Measurements from ENCODE around the gene KMT2B. TPM values are rescaled to one million over a fixed set of nuclear protein-coding genes. Genes with fewer than 3 reads are reported as not detected.
A peak's percentile ranks its signal among the peaks of the same experiment; 100 is the strongest.

The KMT2B gene
- total RNA-seq, 1 donor from 2014 or later = 65.2 TPM

GRCh38 chr19:35777086-35777841 is 59.5 kb downstream of the KMT2B start:
- intact Hi-C loops (cut with micrococcal nuclease) = no loop called here
- Mint-ChIP-seq H3K36me3 (ENCODE audit: low read depth) (peaks cover 2% of the 10 kb centered on the region), H3K27ac (peak overlapping the region; percentile 8), H3K9me3 (no peaks in the 10 kb centered on the region), H3K4me3 (peak overlapping the region; percentile 85), H3K27me3 (ENCODE audit: insufficient read depth) (no peaks in the 10 kb centered on the region), H3K4me1 (ENCODE audit: low read depth) (peaks cover 29% of the 10 kb centered on the region)
- no peak for DNase-seq (ENCODE audit: low spot score)

DNA sequence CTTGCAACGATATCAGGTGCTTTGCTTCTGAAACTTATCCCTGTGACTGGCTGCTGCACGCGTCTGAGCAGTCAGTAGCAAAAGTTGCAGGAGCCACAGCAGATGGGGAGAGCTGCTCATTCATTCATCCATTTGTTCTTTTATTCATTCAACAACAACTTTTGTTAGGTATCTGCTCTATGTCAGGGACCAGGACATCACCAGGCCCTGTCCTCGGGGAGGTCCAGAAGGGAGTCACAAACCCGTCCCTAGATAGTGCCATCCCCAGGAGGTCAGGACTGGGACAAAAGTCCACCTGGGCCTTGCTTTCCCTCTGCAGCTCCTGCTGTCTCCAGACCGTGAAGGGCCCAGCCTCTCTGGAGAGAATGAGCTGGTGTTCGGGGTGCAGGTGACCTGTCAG is 60.2 kb downstream of the KMT2B start:
- DNase-seq (ENCODE audit: low spot score) = no peak
- peaks cover 2% of the 10 kb centered on the region for H3K36me3 Mint-ChIP-seq (ENCODE audit: low read depth)
- peak overlapping the region; percentile 54 for H3K4me3 Mint-ChIP-seq
- H3K9me3 Mint-ChIP-seq = no peaks in the 10 kb centered on the region
- no peak overlapping the region for H3K27ac Mint-ChIP-seq
- H3K27me3 Mint-ChIP-seq (ENCODE audit: insufficient read depth) = no peaks in the 10 kb centered on the region
- H3K4me1 Mint-ChIP-seq (ENCODE audit: low read depth) = peaks cover 29% of the 10 kb centered on the region
- intact Hi-C loops (cut with micrococcal nuclease) = no loop called here

GRCh38 chr19:35779033-35779432 is 61.2 kb downstream of the KMT2B start:
- no peak overlapping the region for H3K27ac Mint-ChIP-seq
- intact Hi-C loops (cut with micrococcal nuclease) = no loop called here
- H3K27me3 Mint-ChIP-seq (ENCODE audit: insufficient read depth) = no peaks in the 10 kb centered on the region
- no peak overlapping the region for H3K4me3 Mint-ChIP-seq
- H3K9me3 Mint-ChIP-seq = no peaks in the 10 kb centered on the region
- H3K4me1 Mint-ChIP-seq (ENCODE audit: low read depth) = peaks cover 29% of the 10 kb centered on the region
- no peak for DNase-seq (ENCODE audit: low spot score)
- H3K36me3 Mint-ChIP-seq (ENCODE audit: low read depth) = peaks cover 7% of the 10 kb centered on the region

GRCh38 chr19:35780058-35780457 is 62.3 kb downstream of the KMT2B start:
- intact Hi-C loops (cut with micrococcal nuclease) = no loop called here
- no peak overlapping the region for H3K4me3 Mint-ChIP-seq
- H3K27ac Mint-ChIP-seq = no peak overlapping the region
- no peak for DNase-seq (ENCODE audit: low spot score)
- H3K27me3 Mint-ChIP-seq (ENCODE audit: insufficient read depth) = no peaks in the 10 kb centered on the region
- no peaks in the 10 kb centered on the region for H3K9me3 Mint-ChIP-seq
- peaks cover 19% of the 10 kb centered on the region for H3K4me1 Mint-ChIP-seq (ENCODE audit: low read depth)
- H3K36me3 Mint-ChIP-seq (ENCODE audit: low read depth) = peaks cover 7% of the 10 kb centered on the region

DNA sequence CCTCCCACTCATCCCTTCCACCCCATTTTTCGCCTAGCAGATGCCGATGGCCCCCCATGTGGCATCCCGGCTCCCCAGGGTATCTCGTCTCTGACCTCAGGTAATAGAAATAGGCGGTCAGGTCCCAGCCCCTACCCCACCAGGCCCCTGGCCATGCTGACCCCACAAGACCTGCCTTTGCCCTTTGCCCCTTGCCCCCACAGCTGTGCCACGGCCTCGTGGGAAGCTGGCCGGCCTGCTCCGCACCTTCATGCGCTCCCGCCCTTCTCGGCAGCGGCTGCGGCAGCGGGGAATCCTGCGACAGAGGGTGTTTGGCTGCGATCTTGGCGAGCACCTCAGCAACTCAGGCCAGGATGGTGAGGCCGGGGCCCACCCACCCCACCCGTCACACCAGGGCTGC is 62.9 kb downstream of the KMT2B start:
- intact Hi-C loops (cut with micrococcal nuclease) = no loop called here
- Mint-ChIP-seq H3K36me3 (ENCODE audit: low read depth) (peaks cover 7% of the 10 kb centered on the region), H3K9me3 (no peaks in the 10 kb centered on the region), H3K4me3 (no peak overlapping the region), H3K27ac (no peak overlapping the region), H3K4me1 (ENCODE audit: low read depth) (peaks cover 19% of the 10 kb centered on the region), H3K27me3 (ENCODE audit: insufficient read depth) (no peaks in the 10 kb centered on the region)
- DNase-seq (ENCODE audit: low spot score) = no peak

- no peak overlapping the region for H3K4me3 Mint-ChIP-seq
- peaks cover 11% of the 10 kb centered on the region for H3K4me1 Mint-ChIP-seq (ENCODE audit: low read depth)
- DNase-seq (ENCODE audit: low spot score) = no peak
- no peaks in the 10 kb centered on the region for H3K27me3 Mint-ChIP-seq (ENCODE audit: insufficient read depth)
- no peak overlapping the region for H3K27ac Mint-ChIP-seq
- intact Hi-C loops (cut with micrococcal nuclease) = no loop called here
- no peaks in the 10 kb centered on the region for H3K9me3 Mint-ChIP-seq
- H3K36me3 Mint-ChIP-seq (ENCODE audit: low read depth) = peaks cover 9% of the 10 kb centered on the region
Observed at GRCh38 chr19:35781650-35782049, 63.8 kb downstream of the KMT2B start.

DNA sequence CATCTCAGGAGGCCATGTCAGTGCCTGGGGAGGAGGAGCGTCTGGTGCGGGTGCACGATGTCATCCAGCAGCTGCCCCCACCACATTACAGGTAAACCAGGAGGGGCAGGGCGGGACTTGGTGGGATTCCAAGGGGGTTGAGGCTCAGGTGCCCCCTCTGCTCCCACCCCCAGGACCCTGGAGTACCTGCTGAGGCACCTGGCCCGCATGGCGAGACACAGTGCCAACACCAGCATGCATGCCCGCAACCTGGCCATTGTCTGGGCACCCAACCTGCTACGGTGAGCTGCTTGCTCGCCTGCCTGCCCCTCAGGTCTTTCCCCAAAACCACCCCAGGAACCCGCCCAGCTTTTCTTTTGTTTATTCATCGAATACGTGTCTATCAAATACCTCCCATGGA is 64.8 kb downstream of the KMT2B start:
- H3K27ac Mint-ChIP-seq = no peak overlapping the region
- DNase-seq (ENCODE audit: low spot score) = no peak
- H3K4me1 Mint-ChIP-seq (ENCODE audit: low read depth) = peaks cover 4% of the 10 kb centered on the region
- intact Hi-C loops (cut with micrococcal nuclease) = no loop called here
- no peak overlapping the region for H3K4me3 Mint-ChIP-seq
- H3K36me3 Mint-ChIP-seq (ENCODE audit: low read depth) = peaks cover 9% of the 10 kb centered on the region
- H3K9me3 Mint-ChIP-seq = no peaks in the 10 kb centered on the region
- no peaks in the 10 kb centered on the region for H3K27me3 Mint-ChIP-seq (ENCODE audit: insufficient read depth)

GRCh38 chr19:35783469-35784434 is 65.9 kb downstream of the KMT2B start:
- intact Hi-C loops (cut with micrococcal nuclease) = no loop called here
- H3K27ac Mint-ChIP-seq = no peak overlapping the region
- DNase-seq (ENCODE audit: low spot score) = no peak

DNA sequence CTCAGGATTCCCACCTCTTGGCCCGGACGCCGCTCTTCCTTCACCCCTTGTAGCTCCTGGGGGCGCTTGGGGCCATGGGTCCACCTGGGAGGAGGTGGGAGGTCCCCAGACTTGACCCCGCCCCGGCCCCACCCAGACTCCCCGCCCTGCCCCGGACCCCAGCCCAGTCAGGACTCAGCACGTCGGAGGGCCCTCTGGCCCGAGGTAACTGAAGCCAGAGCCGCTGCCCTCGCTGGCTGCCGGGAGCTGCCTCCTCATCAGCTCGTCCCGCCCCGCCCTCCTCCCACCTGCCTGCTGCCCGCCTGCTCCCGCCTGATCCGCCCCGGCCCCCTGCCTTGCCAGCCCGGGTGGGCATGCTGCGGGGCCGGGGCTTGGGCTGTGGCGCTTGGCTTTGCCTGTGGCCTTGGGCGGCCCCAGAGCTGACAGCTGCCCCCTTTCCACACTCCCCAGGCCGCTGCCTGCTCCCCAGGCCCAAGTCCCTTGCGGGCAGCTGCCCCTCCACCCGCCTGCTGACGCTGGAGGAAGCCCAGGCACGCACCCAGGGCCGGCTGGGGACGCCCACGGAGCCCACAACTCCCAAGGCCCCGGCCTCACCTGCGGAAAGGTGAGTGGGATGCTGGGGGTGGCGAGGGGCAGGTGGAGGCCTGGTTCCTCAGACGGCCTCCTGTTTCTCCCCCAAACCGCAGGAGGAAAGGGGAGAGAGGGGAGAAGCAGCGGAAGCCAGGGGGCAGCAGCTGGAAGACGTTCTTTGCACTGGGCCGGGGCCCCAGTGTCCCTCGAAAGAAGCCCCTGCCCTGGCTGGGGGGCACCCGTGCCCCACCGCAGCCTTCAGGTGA is 66.9 kb downstream of the KMT2B start:
- no peak for DNase-seq (ENCODE audit: low spot score)
- Mint-ChIP-seq H3K4me1 (ENCODE audit: low read depth) (no peaks in the 10 kb centered on the region), H3K27me3 (ENCODE audit: insufficient read depth) (no peaks in the 10 kb centered on the region), H3K27ac (no peak overlapping the region), H3K4me3 (no peak overlapping the region), H3K9me3 (no peaks in the 10 kb centered on the region), H3K36me3 (ENCODE audit: low read depth) (peaks cover 7% of the 10 kb centered on the region)
- intact Hi-C loops (cut with micrococcal nuclease) = no loop called here

More at GRCh38 chr19:35783469-35784434, 65.9 kb downstream of the KMT2B start:
- Mint-ChIP-seq H3K4me1 (ENCODE audit: low read depth) (no peaks in the 10 kb centered on the region), H3K9me3 (no peaks in the 10 kb centered on the region), H3K4me3 (no peak overlapping the region), H3K27me3 (ENCODE audit: insufficient read depth) (no peaks in the 10 kb centered on the region), H3K36me3 (ENCODE audit: low read depth) (peaks cover 7% of the 10 kb centered on the region)

DNA sequence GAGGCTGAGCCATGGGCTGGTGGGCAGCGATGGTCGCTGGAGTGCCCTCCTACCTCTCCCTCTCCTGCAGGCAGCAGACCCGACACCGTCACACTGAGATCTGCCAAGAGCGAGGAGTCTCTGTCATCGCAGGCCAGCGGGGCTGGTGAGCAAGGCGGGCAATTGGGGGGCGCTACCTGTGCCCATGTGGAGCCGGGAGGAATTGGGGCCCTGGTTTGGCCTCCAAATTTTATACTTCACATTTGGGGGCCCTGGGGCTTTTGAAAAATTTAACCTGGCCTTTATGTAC is 67.5 kb downstream of the KMT2B start:
- H3K27ac Mint-ChIP-seq = no peak overlapping the region
- no peak overlapping the region for H3K4me3 Mint-ChIP-seq
- intact Hi-C loops (cut with micrococcal nuclease) = no loop called here
- no peak for DNase-seq (ENCODE audit: low spot score)
- no peaks in the 10 kb centered on the region for H3K9me3 Mint-ChIP-seq
- H3K4me1 Mint-ChIP-seq (ENCODE audit: low read depth) = no peaks in the 10 kb centered on the region
- no peaks in the 10 kb centered on the region for H3K27me3 Mint-ChIP-seq (ENCODE audit: insufficient read depth)
- H3K36me3 Mint-ChIP-seq (ENCODE audit: low read depth) = peaks cover 7% of the 10 kb centered on the region

GRCh38 chr19:35786299-35787160 is 68.7 kb downstream of the KMT2B start:
- DNase-seq (ENCODE audit: low spot score) = no peak
- H3K4me1 Mint-ChIP-seq (ENCODE audit: low read depth) = no peaks in the 10 kb centered on the region
- H3K9me3 Mint-ChIP-seq = no peaks in the 10 kb centered on the region
- H3K27me3 Mint-ChIP-seq (ENCODE audit: insufficient read depth) = no peaks in the 10 kb centered on the region
- intact Hi-C loops (cut with micrococcal nuclease) = no loop called here
- H3K36me3 Mint-ChIP-seq (ENCODE audit: low read depth) = peaks cover 7% of the 10 kb centered on the region
- H3K27ac Mint-ChIP-seq = no peak overlapping the region
- no peak overlapping the region for H3K4me3 Mint-ChIP-seq

DNA sequence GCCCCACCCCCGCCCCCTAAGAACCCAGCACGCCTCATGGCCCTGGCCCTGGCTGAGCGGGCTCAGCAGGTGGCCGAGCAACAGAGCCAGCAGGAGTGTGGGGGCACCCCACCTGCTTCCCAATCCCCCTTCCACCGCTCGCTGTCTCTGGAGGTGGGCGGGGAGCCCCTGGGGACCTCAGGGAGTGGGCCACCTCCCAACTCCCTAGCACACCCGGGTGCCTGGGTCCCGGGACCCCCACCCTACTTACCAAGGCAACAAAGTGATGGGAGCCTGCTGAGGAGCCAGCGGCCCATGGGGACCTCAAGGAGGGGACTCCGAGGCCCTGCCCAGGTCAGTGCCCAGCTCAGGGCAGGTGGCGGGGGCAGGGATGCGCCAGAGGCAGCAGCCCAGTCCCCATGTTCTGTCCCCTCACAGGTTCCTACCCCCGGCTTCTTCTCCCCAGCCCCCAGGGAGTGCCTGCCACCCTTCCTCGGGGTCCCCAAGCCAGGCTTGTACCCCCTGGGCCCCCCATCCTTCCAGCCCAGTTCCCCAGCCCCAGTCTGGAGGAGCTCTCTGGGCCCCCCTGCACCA is 69.5 kb downstream of the KMT2B start:
- peaks cover 7% of the 10 kb centered on the region for H3K36me3 Mint-ChIP-seq (ENCODE audit: low read depth)

More for the DNA sequence above, 69.5 kb downstream of the KMT2B start:
- H3K4me3 Mint-ChIP-seq = no peak overlapping the region
- H3K27me3 Mint-ChIP-seq (ENCODE audit: insufficient read depth) = no peaks in the 10 kb centered on the region
- intact Hi-C loops (cut with micrococcal nuclease) = no loop called here
- DNase-seq (ENCODE audit: low spot score) = no peak
- H3K27ac Mint-ChIP-seq = no peak overlapping the region
- no peaks in the 10 kb centered on the region for H3K4me1 Mint-ChIP-seq (ENCODE audit: low read depth)
- no peaks in the 10 kb centered on the region for H3K9me3 Mint-ChIP-seq

Data from activated T-helper 1 cell treated with anti-CD3 and anti-CD28 coated beads, Interleukin-12 subunit alpha, Interleukin-12 subunit beta, Interleukin-2, Interleukin-4 antibody, amounts not matched to agents 30 ng/mL and 10 ng/mL and 1 ng/mL, durations not matched to agents 14 hours and 24 hours and 36 hours (primary cell).